Measurements from ENCODE around the gene PALLD. TPM values are rescaled to one million over a fixed set of nuclear protein-coding genes. Genes with fewer than 3 reads are reported as not detected.

The PALLD gene
- total RNA-seq, 1 experiment from 2014 or later: 18.3 TPM

GRCh38 chr4:168884251-168885124 lies 387.6 kb downstream of the PALLD start:
- no peak overlapping the region for H2BK15ac ChIP-seq (ENCODE audit: low read depth, low read length)
- H3K23me2 ChIP-seq (ENCODE audit: insufficient read length, low read depth, low read length, poor library complexity, severe bottlenecking): no peaks in the 10 kb centered on the region
- Mint-ChIP-seq H3K27ac (no peak overlapping the region), H3K9me3 (peaks cover 0 to 3% of the 10 kb centered on the region in 2 experiments; a peak in 1 of 5 replicates), H3K36me3 (ENCODE audit: insufficient read depth in 1 of 3, low read depth in 3 of 3) (peaks cover 3 to 10% (median 9%) of the 10 kb centered on the region in 3 experiments; a peak in 5 of 7 replicates), H3K27me3 (ENCODE audit: low read depth) (peaks cover under 1% of the 10 kb centered on the region; the same call in 1 of the 2 replicates), H3K4me3 (no peak overlapping the region), H3K4me1 (no peaks in the 10 kb centered on the region; a peak in 2 of 4 replicates)
- no peak overlapping the region for H3K4me2 ChIP-seq (ENCODE audit: insufficient read depth, insufficient read length, low read length)
- H2AFZ ChIP-seq (ENCODE audit: low read length): no peak overlapping the region
- no peak overlapping the region for H4K5ac ChIP-seq (ENCODE audit: insufficient read length, low read depth, low read length)
- no peaks in the 10 kb centered on the region for H3K27me3 ChIP-seq (ENCODE audit: insufficient read depth, low read length)
- H3K56ac ChIP-seq (ENCODE audit: insufficient read length, low read depth, low read length): no peak overlapping the region
- H3K9me3 ChIP-seq (ENCODE audit: control insufficient read depth, low read depth, low read length): no peaks in the 10 kb centered on the region
- H3K14ac ChIP-seq (ENCODE audit: insufficient read depth, low read length): no peak overlapping the region
- no peak overlapping the region for H2BK12ac ChIP-seq (ENCODE audit: insufficient read length, low read depth, low read length)
- no peak overlapping the region for H3K4ac ChIP-seq (ENCODE audit: low read depth, low read length)
- H4K8ac ChIP-seq (replicated peaks; ENCODE audit: insufficient read length, low read depth, low read length): no peak overlapping the region
- H3K18ac ChIP-seq (ENCODE audit: insufficient read length, low read depth, low read length): no peak overlapping the region
- no CpG with 5 or more reads among the region's 8 CpGs for WGBS (ENCODE audit: extremely low coverage, insufficient read length, low lambda C conversion rate)
- H3K4me1 ChIP-seq (ENCODE audit: insufficient read depth, low read length): no peaks in the 10 kb centered on the region
- H3K27ac ChIP-seq (ENCODE audit: insufficient read length, low read depth, low read length): no peak overlapping the region
- no peaks in the 10 kb centered on the region for H3K79me2 ChIP-seq (ENCODE audit: insufficient read depth, low read length)
- no peak overlapping the region for H3K23ac ChIP-seq (ENCODE audit: insufficient read length, low read depth, low read length)
- no peak for TF ChIP-seq CTCF (conservative IDR thresholded peaks at IDR 0.05)
- no peak for DNase-seq
- H2BK120ac ChIP-seq (ENCODE audit: low read depth, low read length, poor library complexity, severe bottlenecking): no peak overlapping the region
- H3K79me1 ChIP-seq (ENCODE audit: insufficient read depth, low read depth, low read length, poor library complexity, severe bottlenecking): no peaks in the 10 kb centered on the region
- no peak overlapping the region for H3K9ac ChIP-seq (ENCODE audit: extremely low read depth, insufficient read length, low read length)
- H2BK20ac ChIP-seq (ENCODE audit: low read depth, low read length, poor library complexity, severe bottlenecking): no peak overlapping the region
- no peaks in the 10 kb centered on the region for H4K20me1 ChIP-seq (ENCODE audit: control insufficient read depth, insufficient read depth, insufficient read length)
- H2BK5ac ChIP-seq (ENCODE audit: insufficient read length, low read length): no peak overlapping the region
- H4K91ac ChIP-seq (ENCODE audit: insufficient read length, low read depth, low read length): no peak overlapping the region
- no peak overlapping the region for H2AK5ac ChIP-seq (ENCODE audit: insufficient read length, low read length)
- no peak overlapping the region for H3T11ph ChIP-seq (ENCODE audit: low read length)

Measured in H9 (cell line).